Keratinocyte (primary cell): ENCODE results near the gene CENPQ. TPM values are rescaled to one million over a fixed set of nuclear protein-coding genes. Genes with fewer than 3 reads are reported as not detected.
A peak's percentile ranks its signal among the peaks of the same experiment; 100 is the strongest.

Source experiments
- DNase-seq: peaks from one replicate; pipeline ENCODE4 v3.0.0-alpha.2; 2011; ENCODE audit warnings: low read depth, missing footprints, low spot score
- FAIRE-seq: peaks from 2 replicates; lab custom pipeline; 2011; peaks lifted over from hg19 to GRCh38; lab: Jason Lieb, UNC
- H2AFZ ChIP-seq: 2 replicates; pipeline ENCODE4 v1.6.0; 2012; ENCODE audit warnings: low read length, control low read depth, inconsistent platforms; ENCODE audit not compliant: control insufficient read depth
- H3K27ac ChIP-seq: 2 replicates; pipeline ENCODE4 v1.5.1; 2011; ENCODE audit warnings: low read length; ENCODE audit not compliant: control insufficient read depth, insufficient read depth
- H3K27me3 ChIP-seq: 3 replicates; pipeline ENCODE4 v1.6.0; 2011; ENCODE audit warnings: low read length; ENCODE audit not compliant: control insufficient read depth, insufficient read depth; ENCODE audit errors: extremely low read depth
- H3K36me3 ChIP-seq, 2 experiments: 2 replicates in 1 of 2; 3 replicates in 1 of 2; pipeline ENCODE4 v1.5.1; 2011; ENCODE audit warnings: low read length in 2 of 2, mild to moderate bottlenecking in 1 of 2; ENCODE audit not compliant: control insufficient read depth in 2 of 2, insufficient read depth in 2 of 2; ENCODE audit errors: extremely low read depth in 1 of 2
- H3K4me1 ChIP-seq: 3 replicates; pipeline ENCODE4 v1.5.1; 2011; ENCODE audit warnings: low read length; ENCODE audit not compliant: control insufficient read depth, insufficient read depth; ENCODE audit errors: extremely low read depth
- H3K4me2 ChIP-seq: 3 replicates; pipeline ENCODE4 v1.6.0; 2011; ENCODE audit warnings: low read depth, low read length; ENCODE audit not compliant: control insufficient read depth, insufficient read depth; ENCODE audit errors: extremely low read depth
- H3K4me3 ChIP-seq, 3 experiments: fragments of 200-600 bp in 1 of 3; sonication (generic) in 1 of 3; 2 replicates in 2 of 3; 3 replicates in 1 of 3; pipeline ENCODE4 v1.5.1; 2011 to 2016; ENCODE audit warnings: low read length in 3 of 3, mild to moderate bottlenecking in 3 of 3, control low read depth in 2 of 3, inconsistent platforms in 1 of 3, low read depth in 1 of 3, mixed read lengths in 1 of 3, mixed run types in 1 of 3, moderate library complexity in 1 of 3; ENCODE audit not compliant: control insufficient read depth in 2 of 3, insufficient read depth in 2 of 3; ENCODE audit errors: extremely low read depth in 1 of 3
- H3K79me2 ChIP-seq: 2 replicates; pipeline ENCODE4 v1.6.0; 2012; ENCODE audit warnings: low read length; ENCODE audit not compliant: control insufficient read depth, insufficient read depth
- H3K9ac ChIP-seq: 3 replicates; pipeline ENCODE4 v1.6.0; 2011; ENCODE audit warnings: low read length; ENCODE audit not compliant: control insufficient read depth, insufficient read depth; ENCODE audit errors: extremely low read depth
- H3K9me1 ChIP-seq: 3 replicates; pipeline ENCODE4 v1.6.0; 2011; ENCODE audit warnings: low read length; ENCODE audit not compliant: control insufficient read depth, insufficient read depth; ENCODE audit errors: extremely low read depth
- H3K9me3 ChIP-seq: 2 replicates; pipeline ENCODE4 v1.5.1; 2012; ENCODE audit warnings: low read depth, low read length; ENCODE audit not compliant: control insufficient read depth
- H4K20me1 ChIP-seq: 3 replicates; pipeline ENCODE4 v1.6.0; 2011; ENCODE audit warnings: low read length; ENCODE audit not compliant: control insufficient read depth, insufficient read depth; ENCODE audit errors: extremely low read depth
- EZH2 ChIP-seq: IDR thresholded peaks from one replicate; pipeline ENCODE4 v1.6.1; 2012; ENCODE audit warnings: inconsistent platforms, mild to moderate bottlenecking, low read length, moderate library complexity
- dilution Hi-C: fragments of 300-500 bp; cut with MboI; formaldehyde crosslinking; loops from one replicate; pipeline ENCODE4 v1.7.0; 2020; ENCODE audit warnings: low sequenced_read_pairs; ENCODE audit not compliant: extremely low pct_ligation_motif_present
- polyA minus RNA-seq, 3 experiments: library from RNA; depleted of rRNA, polyadenylated mRNA; stranded (reverse); fragments of >200 nt; gene quantifications; 1 replicate in 1 of 3; 2 replicates in 1 of 3; 3 replicates in 1 of 3; pipeline ENCODE4 v1.2.3, GENCODE V29; 2011
- polyA plus RNA-seq, 5 experiments: library from polyadenylated mRNA; depleted of rRNA in 3 of 5; stranded (reverse) in 3 of 5; stranded (forward) in 1 of 5; unstranded in 1 of 5; fragments of >200 nt; gene quantifications; 1 replicate in 1 of 5; 2 replicates in 3 of 5; 3 replicates in 1 of 5; pipeline versions ENCODE4 v1.2.1 to v1.2.3, GENCODE V29; 2011 to 2012; ENCODE audit warnings: missing spikeins in 2 of 5, low read depth in 1 of 5, low replicate concordance in 1 of 5
- TF ChIP-seq, protein P1 (sequence below), 3 experiments: IDR thresholded peaks in 1 of 3; conservative IDR thresholded peaks in 1 of 3; optimal IDR thresholded peaks in 1 of 3; 2 replicates in 2 of 3; 3 replicates in 1 of 3; pipeline versions ENCODE3 to v1.5.1; 2011; ENCODE audit warnings: low read length in 3 of 3, mild to moderate bottlenecking in 3 of 3, moderate library complexity in 2 of 3, control low read depth in 1 of 3, inconsistent platforms in 1 of 3; ENCODE audit not compliant: insufficient read depth in 2 of 3; ENCODE audit errors: extremely low read depth in 1 of 3

Gene CENPQ, protein sequence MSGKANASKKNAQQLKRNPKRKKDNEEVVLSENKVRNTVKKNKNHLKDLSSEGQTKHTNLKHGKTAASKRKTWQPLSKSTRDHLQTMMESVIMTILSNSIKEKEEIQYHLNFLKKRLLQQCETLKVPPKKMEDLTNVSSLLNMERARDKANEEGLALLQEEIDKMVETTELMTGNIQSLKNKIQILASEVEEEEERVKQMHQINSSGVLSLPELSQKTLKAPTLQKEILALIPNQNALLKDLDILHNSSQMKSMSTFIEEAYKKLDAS
- polyA plus RNA-seq (2.6 to 7.5 TPM (median 3.6 TPM) in 3 replicates), polyA minus RNA-seq (0.40 to 1.5 TPM (median 0.85 TPM) in 3 replicates)
- polyA plus RNA-seq (2011; ENCODE audit: low read depth): 5.1 TPM
- polyA plus RNA-seq (2011; cell fraction: cytosol; rRNA removed): 2.7 and 5.9 TPM in 2 replicates
- 2.0 and 3.8 TPM in 2 replicates for polyA plus RNA-seq (2011; cell fraction: nucleus; rRNA removed)
- polyA plus RNA-seq (2012; ENCODE audit: low replicate concordance): 2.4 and 3.8 TPM in 2 replicates
- not detected for polyA minus RNA-seq (2011; cell fraction: cytosol; rRNA and poly(A)+ RNA removed)
- polyA minus RNA-seq (2011; cell fraction: nucleus; rRNA and poly(A)+ RNA removed): 0.21 and 0.47 TPM in 2 replicates

DNA sequence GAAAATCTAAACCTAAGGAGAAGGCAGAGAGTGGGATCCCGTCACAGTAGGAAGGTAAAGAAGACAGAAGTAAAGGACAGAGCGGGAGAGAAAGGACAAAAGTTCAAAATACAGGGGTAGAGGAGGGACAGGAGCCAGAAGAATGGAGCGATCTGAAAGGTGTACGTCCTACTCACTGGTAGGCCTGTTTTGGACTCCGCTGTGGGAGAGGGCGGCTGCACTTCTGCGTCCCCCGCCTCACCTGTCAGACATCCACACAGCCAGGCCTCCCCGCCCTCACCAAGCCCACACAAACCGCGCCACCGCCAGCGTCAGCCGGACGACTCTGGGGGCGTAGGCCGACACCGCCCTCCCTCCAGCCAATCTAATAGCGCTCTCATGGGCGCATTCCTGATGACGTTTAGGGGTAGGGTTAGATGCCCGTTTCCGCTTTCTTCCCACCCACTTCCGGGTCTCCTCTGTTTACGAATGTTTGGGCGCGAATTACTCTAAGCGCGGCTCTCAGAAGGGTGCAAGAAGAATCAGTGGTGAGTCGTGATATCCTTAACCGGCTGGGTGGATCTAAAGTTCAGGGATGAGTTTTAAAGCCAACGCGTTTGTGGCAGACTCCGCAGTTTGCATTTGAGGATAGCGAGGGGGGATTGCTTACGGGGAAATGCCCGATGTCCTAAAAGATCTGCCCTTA lies at the start of gene CENPQ, which contains the start of gene MMUT:
Gene CENPQ (plus strand): TSS at position 444 of the 685 bp plus-strand sequence. CDS start 6,807 bp downstream, outside the sequence.
Gene MMUT (minus strand): TSS at position 327 of the 685 bp plus-strand sequence. CDS start 3,787 bp downstream, outside the sequence.
- Histone ChIP-seq H3K9me3 (no peaks in the 10 kb centered on the region), H3K27ac (peak within 1 kb of the TSS; percentile 97), H3K9me1 (no peaks in the 10 kb centered on the region), H3K36me3 (no peaks in the 10 kb centered on the region), H3K4me1 (peaks cover 12% of the 10 kb centered on the region), H3K9ac (peak within 1 kb of the TSS; percentile 98), H3K27me3 (no peaks in the 10 kb centered on the region), H2AFZ (peak within 1 kb of the TSS; percentile 100), H4K20me1 (no peaks in the 10 kb centered on the region), H3K4me3 (peak within 1 kb of the TSS; percentile 58 to 100 (median 100)), H3K4me2 (peak within 1 kb of the TSS; percentile 94), H3K79me2 (peaks cover 54% of the 10 kb centered on the region)
- peak; percentile 30 for DNase-seq
- dilution Hi-C loops: no loop called here
- FAIRE-seq: peak; percentile 91
- TF ChIP-seq, protein P1, sequence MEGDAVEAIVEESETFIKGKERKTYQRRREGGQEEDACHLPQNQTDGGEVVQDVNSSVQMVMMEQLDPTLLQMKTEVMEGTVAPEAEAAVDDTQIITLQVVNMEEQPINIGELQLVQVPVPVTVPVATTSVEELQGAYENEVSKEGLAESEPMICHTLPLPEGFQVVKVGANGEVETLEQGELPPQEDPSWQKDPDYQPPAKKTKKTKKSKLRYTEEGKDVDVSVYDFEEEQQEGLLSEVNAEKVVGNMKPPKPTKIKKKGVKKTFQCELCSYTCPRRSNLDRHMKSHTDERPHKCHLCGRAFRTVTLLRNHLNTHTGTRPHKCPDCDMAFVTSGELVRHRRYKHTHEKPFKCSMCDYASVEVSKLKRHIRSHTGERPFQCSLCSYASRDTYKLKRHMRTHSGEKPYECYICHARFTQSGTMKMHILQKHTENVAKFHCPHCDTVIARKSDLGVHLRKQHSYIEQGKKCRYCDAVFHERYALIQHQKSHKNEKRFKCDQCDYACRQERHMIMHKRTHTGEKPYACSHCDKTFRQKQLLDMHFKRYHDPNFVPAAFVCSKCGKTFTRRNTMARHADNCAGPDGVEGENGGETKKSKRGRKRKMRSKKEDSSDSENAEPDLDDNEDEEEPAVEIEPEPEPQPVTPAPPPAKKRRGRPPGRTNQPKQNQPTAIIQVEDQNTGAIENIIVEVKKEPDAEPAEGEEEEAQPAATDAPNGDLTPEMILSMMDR (optimal IDR thresholded peaks at IDR 0.05 in 1 of 3, IDR thresholded peaks at IDR 0.05 in 1 of 3, conservative IDR thresholded peaks at IDR 0.05 in 1 of 3; ENCODE audit: extremely low read depth in 1 of 3, insufficient read depth in 2 of 3, low read length in 3 of 3): no peak
- TF ChIP-seq EZH2: no peak

DNA sequence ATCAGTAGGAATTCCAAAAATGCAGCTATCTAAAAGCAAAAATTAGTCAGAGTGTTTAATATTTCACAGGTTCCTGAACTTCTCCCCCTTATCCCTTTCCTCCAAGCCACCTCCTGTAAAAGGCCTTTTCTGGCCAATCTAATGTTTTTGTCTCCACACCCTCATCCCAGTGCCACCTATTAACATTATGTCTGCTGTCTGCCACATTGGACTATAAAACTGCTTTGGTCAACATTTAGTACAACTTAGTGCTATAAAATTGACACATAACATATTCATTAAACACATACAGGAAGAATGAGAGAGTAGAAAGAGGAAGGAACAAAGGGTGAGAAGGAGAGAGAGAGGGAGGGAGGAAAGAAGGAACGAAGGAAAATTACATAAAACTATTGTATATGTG lies 47.8 kb upstream of the CENPQ start:
- no peak for TF ChIP-seq EZH2
- TF ChIP-seq, protein P1 (optimal IDR thresholded peaks at IDR 0.05 in 1 of 3, IDR thresholded peaks at IDR 0.05 in 1 of 3, conservative IDR thresholded peaks at IDR 0.05 in 1 of 3; ENCODE audit: extremely low read depth in 1 of 3, insufficient read depth in 2 of 3, low read length in 3 of 3): no peak
- no peaks in the 10 kb centered on the region for H3K79me2 ChIP-seq
- no peak overlapping the region for H3K9ac ChIP-seq
- H3K27ac ChIP-seq: no peak overlapping the region
- DNase-seq (no peak), FAIRE-seq (no peak)
- H3K9me3 ChIP-seq: no peaks in the 10 kb centered on the region
- H3K4me3 ChIP-seq: no peak overlapping the region
- H3K27me3 ChIP-seq: no peaks in the 10 kb centered on the region
- no peaks in the 10 kb centered on the region for H3K36me3 ChIP-seq
- H3K4me2 ChIP-seq: no peak overlapping the region
- H2AFZ ChIP-seq: no peak overlapping the region
- dilution Hi-C loops: no loop called here
- no peaks in the 10 kb centered on the region for H4K20me1 ChIP-seq
- peaks cover 2% of the 10 kb centered on the region for H3K4me1 ChIP-seq
- no peaks in the 10 kb centered on the region for H3K9me1 ChIP-seq
